WI38 (cell line): Measurements from ENCODE around the gene CNKSR3.

Experiments
- H3K4me3 ChIP-seq: 2 replicates; pipeline ENCODE4 v1.5.1; 2011; ENCODE audit warnings: low read depth, mild to moderate bottlenecking, control low read depth, low read length
- TF ChIP-seq, protein P1 (sequence below): IDR thresholded peaks from 2 replicates; pipeline ENCODE4 v1.5.1; 2012; ENCODE audit warnings: low read depth, mild to moderate bottlenecking, control low read depth, low read length

Gene CNKSR3

DNA sequence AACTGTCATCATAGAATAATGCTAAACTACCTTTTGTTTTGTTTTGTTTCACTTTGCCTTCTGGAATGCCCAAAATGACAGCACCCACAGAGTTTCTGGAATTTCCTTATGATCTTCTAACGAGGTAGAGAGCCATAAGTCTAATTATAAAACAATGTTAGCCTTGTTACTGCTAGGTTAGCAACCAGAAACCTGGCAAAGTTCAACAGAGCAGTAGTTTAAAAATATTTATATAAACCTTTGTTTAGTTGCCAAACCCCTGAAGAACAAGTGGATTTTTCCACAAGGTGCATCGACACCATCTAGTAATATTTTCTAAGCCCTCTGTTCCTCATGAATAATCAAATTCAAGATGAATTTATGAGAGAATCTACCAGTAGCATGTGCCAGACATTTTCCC is 126.3 kb downstream of the CNKSR3 start:
- no peak overlapping the region for H3K4me3 ChIP-seq
- TF ChIP-seq, protein P1, sequence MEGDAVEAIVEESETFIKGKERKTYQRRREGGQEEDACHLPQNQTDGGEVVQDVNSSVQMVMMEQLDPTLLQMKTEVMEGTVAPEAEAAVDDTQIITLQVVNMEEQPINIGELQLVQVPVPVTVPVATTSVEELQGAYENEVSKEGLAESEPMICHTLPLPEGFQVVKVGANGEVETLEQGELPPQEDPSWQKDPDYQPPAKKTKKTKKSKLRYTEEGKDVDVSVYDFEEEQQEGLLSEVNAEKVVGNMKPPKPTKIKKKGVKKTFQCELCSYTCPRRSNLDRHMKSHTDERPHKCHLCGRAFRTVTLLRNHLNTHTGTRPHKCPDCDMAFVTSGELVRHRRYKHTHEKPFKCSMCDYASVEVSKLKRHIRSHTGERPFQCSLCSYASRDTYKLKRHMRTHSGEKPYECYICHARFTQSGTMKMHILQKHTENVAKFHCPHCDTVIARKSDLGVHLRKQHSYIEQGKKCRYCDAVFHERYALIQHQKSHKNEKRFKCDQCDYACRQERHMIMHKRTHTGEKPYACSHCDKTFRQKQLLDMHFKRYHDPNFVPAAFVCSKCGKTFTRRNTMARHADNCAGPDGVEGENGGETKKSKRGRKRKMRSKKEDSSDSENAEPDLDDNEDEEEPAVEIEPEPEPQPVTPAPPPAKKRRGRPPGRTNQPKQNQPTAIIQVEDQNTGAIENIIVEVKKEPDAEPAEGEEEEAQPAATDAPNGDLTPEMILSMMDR = no peak

GRCh38 chr6:154383273-154383672 is 127.2 kb downstream of the CNKSR3 start:
- no peak overlapping the region for H3K4me3 ChIP-seq
- TF ChIP-seq, protein P1 = no peak

- H3K4me3 ChIP-seq = no peak overlapping the region
- TF ChIP-seq, protein P1 = no peak
These were observed 127.7 kb downstream of the CNKSR3 start for GRCh38 chr6:154382740-154383139.

DNA sequence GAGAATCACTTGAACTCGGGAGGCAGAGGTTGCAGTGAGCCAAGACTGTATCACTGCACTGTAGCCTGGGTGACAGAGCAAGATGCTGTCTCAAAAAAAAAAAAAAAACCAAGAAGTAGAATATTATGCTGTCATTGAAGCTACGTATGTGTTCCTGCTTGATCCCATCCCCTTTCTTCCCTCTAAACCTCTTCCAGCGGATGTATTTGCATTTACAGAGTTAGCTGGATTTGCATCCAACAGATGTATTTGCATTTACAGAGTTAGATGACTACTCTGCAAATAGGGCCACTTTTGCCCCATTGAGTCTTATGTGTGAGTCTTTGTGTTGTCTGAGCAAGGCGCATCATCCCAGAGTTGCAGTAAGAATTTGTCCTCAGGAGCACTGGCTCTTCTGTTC is 128.9 kb downstream of the CNKSR3 start:
- TF ChIP-seq, protein P1 = no peak
- no peak overlapping the region for H3K4me3 ChIP-seq

- H3K4me3 ChIP-seq = no peak overlapping the region
These were observed 129.7 kb downstream of the CNKSR3 start for GRCh38 chr6:154380741-154381140.

DNA sequence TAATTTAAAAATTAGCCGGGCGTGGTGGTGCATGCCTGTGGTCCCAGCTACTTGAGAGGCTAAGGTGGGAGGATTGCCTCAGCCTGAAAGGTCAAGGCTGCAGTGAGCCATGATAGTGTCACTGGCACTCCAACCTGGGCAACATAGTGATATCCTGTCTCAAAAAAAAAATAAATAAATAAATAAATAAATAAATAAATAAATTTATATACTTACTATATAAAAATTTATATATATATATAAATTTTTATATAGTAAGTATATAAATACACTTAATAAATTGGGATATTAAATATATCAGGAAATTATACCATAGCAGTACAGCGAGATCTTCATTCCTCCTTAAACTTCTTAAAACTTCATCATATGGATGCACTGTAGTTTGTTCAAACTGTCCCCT is 130.9 kb downstream of the CNKSR3 start:
- H3K4me3 ChIP-seq = no peak overlapping the region
- TF ChIP-seq, protein P1 = no peak

More at GRCh38 chr6:154380741-154381140, 129.7 kb downstream of the CNKSR3 start:
- TF ChIP-seq, protein P1 = no peak

GRCh38 chr6:154378518-154378917 is 132.0 kb downstream of the CNKSR3 start:
- TF ChIP-seq, protein P1 = no peak
- no peak overlapping the region for H3K4me3 ChIP-seq
